CD4-positive, alpha-beta T cell treated with Interleukin-1 beta for 1 hour (primary cell): ENCODE measurements around the gene PGBD5.
A peak's percentile ranks its signal among the peaks of the same experiment; 100 is the strongest.

ENCODE experiments used
- DNase-seq, 2 donors: peaks; one replicate each; pipeline ENCODE4 v3.0.0-alpha.2; 2020 to 2022

PGBD5 gene

DNA sequence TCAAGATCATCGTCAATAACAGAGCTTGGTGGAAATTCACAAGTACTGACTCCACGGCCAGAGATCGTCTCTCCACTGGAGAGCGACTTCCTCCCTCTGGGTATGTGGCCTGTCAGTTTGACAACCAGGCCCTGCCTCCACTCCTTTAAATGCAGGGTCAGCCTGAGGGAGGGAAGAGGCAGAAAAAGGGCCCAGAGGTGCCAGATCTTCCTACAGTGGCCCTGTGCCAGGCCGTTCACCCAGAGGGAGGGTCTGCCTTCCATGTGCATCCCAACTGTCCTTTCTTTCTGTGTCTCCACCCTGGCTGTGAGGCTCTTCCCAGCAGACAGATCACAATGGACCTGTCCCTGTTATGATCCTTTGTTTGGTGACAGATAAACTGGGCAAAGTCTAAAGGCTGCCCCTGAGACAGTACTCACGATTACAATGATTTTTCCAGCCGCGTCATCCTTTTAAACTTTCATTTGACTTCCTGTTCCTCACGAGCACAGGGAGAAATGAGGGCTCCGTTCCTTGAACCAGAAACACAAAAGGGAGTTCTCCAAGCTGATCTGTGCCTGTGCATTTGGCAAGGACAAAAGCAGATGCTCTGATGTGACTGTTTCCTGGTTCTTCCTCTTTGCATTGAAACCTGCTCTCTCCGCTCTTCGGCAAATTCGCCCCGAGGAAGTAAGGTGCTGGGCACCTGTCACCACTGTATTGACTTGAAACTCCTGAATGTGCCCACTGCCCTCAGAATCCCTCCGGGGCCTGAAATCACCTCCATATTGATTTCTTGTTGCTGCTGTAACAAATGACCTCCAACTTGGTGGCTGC, 126.7 kb downstream of the PGBD5 start:
- DNase-seq = no peak

DNA sequence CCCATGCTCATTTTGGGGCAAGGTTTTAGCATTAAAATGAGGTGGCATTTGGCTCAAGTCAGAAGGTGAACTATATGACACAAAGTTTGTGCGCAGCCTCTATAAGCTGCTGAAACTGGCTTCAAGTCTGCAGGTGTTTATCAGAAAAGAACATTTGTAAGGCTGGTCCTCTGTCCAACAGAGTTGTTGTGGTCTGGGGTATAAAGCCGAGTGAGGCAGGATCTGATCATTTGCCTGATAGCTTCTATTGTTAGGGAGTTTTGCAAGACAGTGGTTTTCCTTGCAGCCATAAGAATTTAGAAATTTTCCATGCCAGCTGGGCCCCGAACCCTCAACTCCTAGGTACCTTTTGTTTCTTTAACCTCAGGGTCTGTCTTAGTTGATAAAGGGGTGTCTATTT, 130.8 kb downstream of the PGBD5 start:
- DNase-seq = no peak

- no peak for DNase-seq
Measured at GRCh38 chr1:230293390-230293700, 132.8 kb downstream of the PGBD5 start.

- no peak for DNase-seq
Measured at GRCh38 chr1:230292689-230293389, 133.3 kb downstream of the PGBD5 start.

DNA sequence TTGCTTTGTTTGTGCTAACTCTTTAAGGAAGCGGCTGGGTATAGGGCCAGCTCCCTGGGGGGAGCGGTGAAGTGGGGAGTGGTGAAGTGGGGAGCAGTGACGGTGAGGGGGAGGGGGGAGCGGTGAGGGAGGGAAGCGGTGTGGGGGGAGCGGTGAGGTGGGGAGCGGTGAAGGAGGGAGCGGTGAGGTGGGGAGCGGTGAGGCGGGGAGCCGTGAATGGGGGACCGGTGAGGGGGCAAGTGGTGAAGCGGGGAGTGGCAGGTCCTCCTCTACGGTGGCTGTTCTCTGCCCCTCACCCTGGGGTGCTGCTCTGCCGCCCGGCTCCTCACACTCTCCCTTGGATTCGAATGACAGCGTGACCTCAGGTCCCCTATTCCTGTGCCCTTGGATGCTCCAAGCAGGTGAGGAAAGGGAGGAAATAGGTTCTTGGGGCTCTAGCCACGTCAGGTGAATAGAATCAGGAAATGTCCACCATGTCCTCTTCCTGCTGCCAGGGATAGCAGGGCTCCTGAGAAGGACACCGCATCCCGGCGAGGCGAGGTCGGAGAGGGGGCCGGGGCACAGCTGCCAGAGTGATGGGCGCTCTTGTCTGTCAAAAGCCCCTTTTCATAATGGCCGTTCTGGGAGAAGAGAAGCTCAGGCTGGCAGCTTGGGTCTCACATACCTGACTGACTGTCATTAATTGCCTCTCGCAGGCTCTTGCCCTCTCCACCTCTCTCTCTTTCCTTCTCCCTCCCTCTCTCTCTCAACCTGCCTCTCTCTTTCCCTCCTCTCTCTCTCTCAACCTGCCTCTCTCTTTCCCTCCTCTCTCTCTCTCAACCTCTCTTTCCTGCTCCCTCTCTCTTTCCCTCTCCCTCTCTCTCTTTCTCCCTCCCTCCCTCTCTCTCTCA, 134.2 kb downstream of the PGBD5 start:
- DNase-seq = peak in 1 of 2 donors; percentile 69

- no peak for DNase-seq
Measured at GRCh38 chr1:230289350-230289644, 136.8 kb downstream of the PGBD5 start.

DNA sequence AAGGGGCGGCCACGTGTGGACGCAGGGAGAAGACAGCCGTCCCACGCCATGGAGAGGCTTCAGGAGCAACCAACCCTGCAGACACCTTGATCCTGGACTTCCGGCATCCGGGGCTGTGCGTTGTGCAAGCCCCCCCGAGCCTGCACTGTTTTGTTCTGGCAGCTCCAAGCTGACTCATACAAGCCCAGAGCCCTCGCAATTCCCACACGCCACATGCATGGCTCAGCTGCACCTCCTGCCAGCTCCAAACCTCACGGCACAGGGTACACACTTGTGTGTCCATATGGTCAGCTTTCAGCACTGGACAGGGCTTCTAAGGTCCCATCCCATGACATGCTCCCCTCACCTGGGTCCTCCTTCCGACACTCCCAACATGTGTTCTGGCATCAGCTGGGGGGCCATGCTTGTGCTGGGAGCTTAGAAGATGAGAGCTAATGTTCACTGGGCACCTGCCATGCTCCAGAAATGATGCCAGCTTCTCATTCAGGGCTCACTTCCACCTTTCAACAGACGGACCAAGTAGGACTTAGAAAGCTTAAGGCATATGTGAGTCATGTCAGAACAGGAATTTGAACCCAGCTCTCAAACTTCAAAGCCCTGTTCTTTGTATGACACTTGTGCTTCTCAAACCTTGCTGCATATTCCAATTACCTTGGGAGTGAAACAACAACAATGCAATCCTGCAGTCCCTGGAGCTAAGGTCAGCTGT, 137.3 kb downstream of the PGBD5 start:
- no peak for DNase-seq

DNA sequence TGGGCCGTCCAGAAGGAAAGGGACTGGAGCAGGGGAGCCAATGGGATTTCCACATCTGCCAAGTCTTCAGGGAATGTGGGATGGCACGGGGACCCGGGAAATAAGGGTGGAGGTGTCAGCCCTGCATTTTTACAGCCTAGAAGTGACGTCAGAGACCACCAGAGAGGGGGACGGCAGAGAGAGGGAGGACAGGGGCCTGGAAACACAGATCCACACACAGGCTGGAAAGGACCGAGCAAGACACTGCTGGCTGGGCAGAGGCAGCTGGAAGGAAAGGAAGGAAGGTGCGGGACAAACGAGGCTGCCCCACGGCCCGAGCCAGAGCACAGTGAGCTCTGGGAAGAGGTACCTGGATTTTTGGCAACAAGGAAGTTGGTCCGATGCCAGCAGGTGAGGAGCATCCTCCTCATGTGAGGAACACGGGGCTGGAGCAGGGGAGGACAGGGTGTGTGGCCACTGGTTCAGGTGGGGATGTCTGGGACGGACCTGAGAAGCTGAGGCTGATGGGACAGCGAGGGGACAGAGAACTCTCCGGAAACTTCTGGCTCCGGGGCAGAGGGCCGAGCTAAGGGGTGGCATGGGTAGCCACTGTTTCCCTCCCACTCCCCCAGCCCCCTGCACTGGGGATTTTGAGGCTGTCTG, 138.3 kb downstream of the PGBD5 start:
- DNase-seq = no peak

- DNase-seq = no peak
Measured at GRCh38 chr1:230286890-230287269, 139.3 kb downstream of the PGBD5 start.

- DNase-seq = no peak
Measured at GRCh38 chr1:230286166-230286889, 139.8 kb downstream of the PGBD5 start.

- DNase-seq = no peak
Measured at GRCh38 chr1:230285351-230285750, 140.8 kb downstream of the PGBD5 start.

- no peak for DNase-seq
Measured at GRCh38 chr1:230284891-230285290, 141.2 kb downstream of the PGBD5 start.

DNA sequence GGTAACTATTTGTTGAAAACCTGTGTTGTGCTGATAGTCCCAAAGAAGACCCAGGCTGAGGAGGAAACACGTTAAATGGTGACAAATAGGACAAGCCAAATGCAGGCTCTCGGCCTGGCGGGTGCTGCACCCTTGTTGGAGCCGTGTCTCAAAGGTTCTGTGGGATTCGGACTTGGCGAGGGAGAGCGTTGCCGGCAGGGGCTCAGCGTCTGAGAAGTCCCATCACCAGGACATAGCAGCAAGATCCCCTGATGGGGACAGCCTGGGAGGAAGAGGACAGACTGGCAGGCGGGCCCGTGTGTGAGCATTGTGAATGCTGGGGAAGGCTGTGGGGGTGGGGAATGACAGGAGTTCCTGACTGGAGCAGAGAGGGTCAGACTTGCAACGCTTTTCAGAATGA, 142.5 kb downstream of the PGBD5 start:
- no peak for DNase-seq

DNA sequence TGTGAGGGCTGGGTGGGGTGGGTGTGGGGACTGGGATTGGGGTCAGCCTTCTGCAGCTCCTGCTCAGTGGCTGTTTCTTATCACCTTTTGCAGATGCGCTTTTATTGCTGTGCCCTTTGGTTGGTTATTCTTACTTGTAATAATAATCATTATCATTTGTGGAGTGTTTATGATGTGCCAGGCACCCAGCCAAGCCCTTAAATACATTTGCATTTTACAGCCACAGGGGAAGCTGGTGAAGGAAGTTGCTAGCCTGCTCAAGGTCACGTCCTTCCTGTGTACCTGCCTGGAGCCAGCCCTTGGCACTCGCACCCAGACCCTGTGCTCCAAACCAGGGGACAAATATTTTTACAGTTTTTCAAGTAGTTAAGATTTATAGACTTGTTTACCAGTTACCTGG, 144.0 kb downstream of the PGBD5 start:
- DNase-seq = no peak

GRCh38 chr1:230281556-230281955, 144.6 kb downstream of the PGBD5 start:
- no peak for DNase-seq

GRCh38 chr1:230280906-230281413, 145.2 kb downstream of the PGBD5 start:
- no peak for DNase-seq

- no peak for DNase-seq
Measured at GRCh38 chr1:230280054-230280795, 145.9 kb downstream of the PGBD5 start.

- no peak for DNase-seq
Measured at GRCh38 chr1:230279583-230279945, 146.6 kb downstream of the PGBD5 start.

GRCh38 chr1:230278871-230279582, 147.1 kb downstream of the PGBD5 start:
- no peak for DNase-seq

GRCh38 chr1:230278376-230278775, 147.8 kb downstream of the PGBD5 start:
- DNase-seq = no peak
